GM06990 (cell line): ENCODE data around the gene CPLX1.

ENCODE experiments used
- DNase-seq: peaks from one replicate; pipeline ENCODE4 v3.0.0-alpha.2; 2011; ENCODE audit not compliant: insufficient read length; ENCODE audit errors: extremely low read depth
- H3K27me3 ChIP-seq: replicated peaks from 2 replicates; pipeline ENCODE4 v1.6.0; 2011; ENCODE audit warnings: low read length; ENCODE audit not compliant: control insufficient read depth, insufficient read depth
- H3K36me3 ChIP-seq: 2 replicates; pipeline ENCODE4 v1.5.1; 2011; ENCODE audit warnings: low read length; ENCODE audit not compliant: control insufficient read depth, insufficient read depth
- H3K4me3 ChIP-seq: replicated peaks from 2 replicates; pipeline ENCODE4 v1.5.1; 2011; ENCODE audit warnings: low read depth, mild to moderate bottlenecking, control low read depth, low read length
- TF ChIP-seq, protein P1 (sequence below): IDR thresholded peaks from 2 replicates; pipeline ENCODE4 v1.5.1; 2011; ENCODE audit warnings: low read length, control low read depth, mild to moderate bottlenecking, inconsistent platforms; ENCODE audit not compliant: insufficient read depth, poor library complexity, severe bottlenecking

Gene CPLX1

DNA sequence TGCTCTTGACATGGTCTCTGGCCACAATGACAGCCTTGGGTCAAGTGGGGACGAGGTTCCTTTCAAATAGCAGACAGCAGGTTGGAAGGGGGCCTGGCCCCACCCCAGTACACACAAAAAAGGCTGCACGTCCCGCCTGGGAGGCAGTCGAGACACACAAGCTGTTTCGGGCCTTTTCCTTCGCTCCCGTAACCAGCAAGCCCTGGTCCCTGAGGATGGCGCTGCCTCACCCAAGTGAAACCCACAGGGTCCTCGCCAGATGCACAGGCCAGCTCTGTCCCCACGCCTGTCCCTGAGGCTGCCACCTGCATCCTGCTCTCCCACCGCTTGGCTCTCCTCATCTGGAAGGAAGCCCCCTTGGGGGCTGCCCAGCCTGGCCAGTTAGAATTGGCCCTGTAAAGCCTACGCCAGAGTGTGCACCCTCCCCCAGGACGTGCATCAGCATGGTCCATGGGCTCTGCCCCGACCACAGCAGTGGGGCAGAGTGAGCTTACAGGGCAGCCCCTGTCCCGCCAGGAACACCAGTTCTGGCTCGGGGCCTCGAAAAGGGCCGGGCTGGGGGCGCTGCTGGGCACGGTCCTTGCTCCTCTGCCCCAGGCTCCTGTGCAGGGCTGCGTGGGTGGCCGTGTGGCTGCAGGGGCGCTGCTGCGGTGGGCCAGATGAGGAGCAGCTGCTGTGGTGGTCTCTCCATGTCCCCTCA, 2.0 kb downstream of the CPLX1 start:
- DNase-seq, result no peak

DNA sequence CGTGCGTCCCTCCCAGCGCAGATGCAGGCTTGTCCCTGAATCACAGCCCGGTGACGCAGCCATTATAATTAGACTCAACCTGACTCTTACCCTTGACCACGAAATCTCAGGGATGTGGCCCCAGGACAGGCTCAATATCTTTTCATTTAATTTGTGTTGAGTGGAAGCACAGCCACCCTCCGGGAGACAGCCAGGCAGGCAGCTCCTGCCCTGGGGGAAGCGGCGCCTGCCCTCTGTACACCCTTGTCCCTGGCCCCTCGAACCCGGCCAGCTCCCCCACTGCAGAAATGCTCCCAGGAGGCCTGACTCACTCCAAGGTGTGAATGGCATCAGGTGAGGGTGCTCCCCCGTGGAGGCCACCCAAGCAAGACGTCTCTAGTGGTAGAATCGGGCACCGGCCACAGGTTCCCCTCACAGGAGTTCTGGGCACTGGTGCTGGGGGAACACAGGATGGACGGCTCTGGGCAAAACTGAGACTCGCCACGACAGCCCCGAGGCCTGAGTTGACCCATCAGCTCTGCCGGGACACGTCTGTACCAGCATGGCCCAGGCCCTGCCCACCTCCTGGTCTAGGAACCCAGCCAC, 2.7 kb downstream of the CPLX1 start:
- Histone ChIP-seq H3K36me3 (no peaks in the 10 kb centered on the region; the same call in 1 of the 2 replicates), H3K27me3 (no peaks in the 10 kb centered on the region; the same call in 1 of the 2 replicates), H3K4me3 (no peak overlapping the region)
- no peak for DNase-seq
- TF ChIP-seq, protein P1, sequence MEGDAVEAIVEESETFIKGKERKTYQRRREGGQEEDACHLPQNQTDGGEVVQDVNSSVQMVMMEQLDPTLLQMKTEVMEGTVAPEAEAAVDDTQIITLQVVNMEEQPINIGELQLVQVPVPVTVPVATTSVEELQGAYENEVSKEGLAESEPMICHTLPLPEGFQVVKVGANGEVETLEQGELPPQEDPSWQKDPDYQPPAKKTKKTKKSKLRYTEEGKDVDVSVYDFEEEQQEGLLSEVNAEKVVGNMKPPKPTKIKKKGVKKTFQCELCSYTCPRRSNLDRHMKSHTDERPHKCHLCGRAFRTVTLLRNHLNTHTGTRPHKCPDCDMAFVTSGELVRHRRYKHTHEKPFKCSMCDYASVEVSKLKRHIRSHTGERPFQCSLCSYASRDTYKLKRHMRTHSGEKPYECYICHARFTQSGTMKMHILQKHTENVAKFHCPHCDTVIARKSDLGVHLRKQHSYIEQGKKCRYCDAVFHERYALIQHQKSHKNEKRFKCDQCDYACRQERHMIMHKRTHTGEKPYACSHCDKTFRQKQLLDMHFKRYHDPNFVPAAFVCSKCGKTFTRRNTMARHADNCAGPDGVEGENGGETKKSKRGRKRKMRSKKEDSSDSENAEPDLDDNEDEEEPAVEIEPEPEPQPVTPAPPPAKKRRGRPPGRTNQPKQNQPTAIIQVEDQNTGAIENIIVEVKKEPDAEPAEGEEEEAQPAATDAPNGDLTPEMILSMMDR, result no peak

More for the DNA sequence above, 2.0 kb downstream of the CPLX1 start:
- Histone ChIP-seq H3K36me3 (no peaks in the 10 kb centered on the region; the same call in 1 of the 2 replicates), H3K4me3 (no peak overlapping the region), H3K27me3 (no peaks in the 10 kb centered on the region; the same call in 1 of the 2 replicates)
- TF ChIP-seq, protein P1, result no peak

- no peak for DNase-seq
- H3K4me3 ChIP-seq, result no peak overlapping the region
- H3K27me3 ChIP-seq, result no peaks in the 10 kb centered on the region; the same call in 1 of the 2 replicates
- TF ChIP-seq, protein P1, result no peak
- no peaks in the 10 kb centered on the region; the same call in 1 of the 2 replicates for H3K36me3 ChIP-seq
Measured at GRCh38 chr4:822361-823175, 3.4 kb downstream of the CPLX1 start.

DNA sequence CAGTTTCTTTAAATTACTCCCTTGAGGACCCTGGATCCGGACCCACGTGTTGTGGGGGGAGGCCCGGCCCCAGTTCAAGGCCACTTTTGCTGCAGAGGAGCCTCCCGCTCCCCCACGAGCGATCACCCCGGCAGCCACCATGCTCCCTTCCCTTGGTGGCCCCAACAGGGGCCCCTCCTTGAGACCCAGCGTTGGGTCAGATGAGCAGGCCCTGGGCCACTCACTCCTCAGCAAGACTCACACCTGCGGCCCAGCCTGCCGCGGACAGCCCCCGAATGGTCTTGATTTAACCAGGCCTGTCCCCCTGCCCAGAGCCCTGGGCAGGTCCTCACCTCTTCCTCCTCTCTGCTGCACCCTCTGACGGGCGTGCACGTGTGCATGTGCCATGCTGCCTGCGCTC, 4.3 kb downstream of the CPLX1 start:
- DNase-seq, result no peak
- H3K27me3 ChIP-seq, result no peaks in the 10 kb centered on the region; the same call in 1 of the 2 replicates

DNA sequence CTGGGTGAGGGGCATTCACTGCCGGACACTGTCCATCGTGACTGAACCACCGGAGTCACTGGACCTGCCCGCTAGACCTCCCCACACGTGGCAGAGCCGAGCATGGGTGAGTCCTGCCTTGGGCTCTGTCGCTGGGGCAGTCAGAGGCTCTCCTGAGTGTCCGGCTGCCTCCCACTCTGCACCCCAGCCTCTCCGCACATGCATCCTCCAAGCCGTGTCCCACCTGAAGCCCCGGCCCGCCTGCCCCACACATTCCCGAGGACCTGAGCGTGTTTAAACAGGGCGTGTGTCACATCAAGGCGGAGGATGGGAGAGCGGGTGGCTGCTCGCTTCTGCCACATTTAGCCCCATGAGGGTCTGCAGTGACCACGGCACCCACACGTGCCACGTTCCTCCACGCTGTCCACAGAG, 4.7 kb downstream of the CPLX1 start:
- Histone ChIP-seq H3K27me3 (no peaks in the 10 kb centered on the region; the same call in 1 of the 2 replicates), H3K4me3 (no peak overlapping the region), H3K36me3 (no peaks in the 10 kb centered on the region; the same call in 1 of the 2 replicates)
- no peak for DNase-seq
- TF ChIP-seq, protein P1, result no peak

More for the DNA sequence above, 4.3 kb downstream of the CPLX1 start:
- no peak overlapping the region for H3K4me3 ChIP-seq
- TF ChIP-seq, protein P1, result no peak
- H3K36me3 ChIP-seq, result no peaks in the 10 kb centered on the region; the same call in 1 of the 2 replicates
